Kidney epithelial cell (primary cell): Measurements from ENCODE around the gene ECM1. TPM values are rescaled to one million over a fixed set of nuclear protein-coding genes. Genes with fewer than 3 reads are reported as not detected.

ENCODE experiments used
- DNase-seq: peaks from one replicate; pipeline ENCODE4 v3.0.0-alpha.2; 2010; ENCODE audit warnings: low read depth
- H3K27me3 ChIP-seq: 2 replicates; pipeline ENCODE4 v1.6.0; 2011; ENCODE audit warnings: low read length; ENCODE audit not compliant: control insufficient read depth, insufficient read depth
- H3K36me3 ChIP-seq: 2 replicates; pipeline ENCODE4 v1.5.1; 2011; ENCODE audit warnings: low read length; ENCODE audit not compliant: control insufficient read depth, insufficient read depth
- H3K4me3 ChIP-seq: 2 replicates; pipeline ENCODE4 v1.5.1; 2011; ENCODE audit warnings: low read depth, mild to moderate bottlenecking, control low read depth, low read length
- total RNA-seq: library from RNA; depleted of rRNA; stranded (reverse); fragments of >200 nt; gene quantifications from 2 replicates; pipeline ENCODE4 v1.2.3, GENCODE V29; 2015
- TF ChIP-seq, protein P1 (sequence below): IDR thresholded peaks from 2 replicates; pipeline ENCODE4 v1.5.1; 2011; ENCODE audit warnings: mild to moderate bottlenecking, moderate library complexity, low read length, control low read depth, inconsistent platforms; ENCODE audit not compliant: insufficient read depth, poor library complexity, severe bottlenecking

Gene ECM1
- total RNA-seq, 1 donor from 2014 or later, result 5.4 TPM

- DNase-seq, result no peak
- H3K27me3 ChIP-seq, result no peaks in the 10 kb centered on the region
- H3K4me3 ChIP-seq, result no peak overlapping the region
- H3K36me3 ChIP-seq, result no peaks in the 10 kb centered on the region
- TF ChIP-seq, protein P1, sequence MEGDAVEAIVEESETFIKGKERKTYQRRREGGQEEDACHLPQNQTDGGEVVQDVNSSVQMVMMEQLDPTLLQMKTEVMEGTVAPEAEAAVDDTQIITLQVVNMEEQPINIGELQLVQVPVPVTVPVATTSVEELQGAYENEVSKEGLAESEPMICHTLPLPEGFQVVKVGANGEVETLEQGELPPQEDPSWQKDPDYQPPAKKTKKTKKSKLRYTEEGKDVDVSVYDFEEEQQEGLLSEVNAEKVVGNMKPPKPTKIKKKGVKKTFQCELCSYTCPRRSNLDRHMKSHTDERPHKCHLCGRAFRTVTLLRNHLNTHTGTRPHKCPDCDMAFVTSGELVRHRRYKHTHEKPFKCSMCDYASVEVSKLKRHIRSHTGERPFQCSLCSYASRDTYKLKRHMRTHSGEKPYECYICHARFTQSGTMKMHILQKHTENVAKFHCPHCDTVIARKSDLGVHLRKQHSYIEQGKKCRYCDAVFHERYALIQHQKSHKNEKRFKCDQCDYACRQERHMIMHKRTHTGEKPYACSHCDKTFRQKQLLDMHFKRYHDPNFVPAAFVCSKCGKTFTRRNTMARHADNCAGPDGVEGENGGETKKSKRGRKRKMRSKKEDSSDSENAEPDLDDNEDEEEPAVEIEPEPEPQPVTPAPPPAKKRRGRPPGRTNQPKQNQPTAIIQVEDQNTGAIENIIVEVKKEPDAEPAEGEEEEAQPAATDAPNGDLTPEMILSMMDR, result no peak
Observed at GRCh38 chr1:150558761-150559655, 51.1 kb downstream of the ECM1 start.

DNA sequence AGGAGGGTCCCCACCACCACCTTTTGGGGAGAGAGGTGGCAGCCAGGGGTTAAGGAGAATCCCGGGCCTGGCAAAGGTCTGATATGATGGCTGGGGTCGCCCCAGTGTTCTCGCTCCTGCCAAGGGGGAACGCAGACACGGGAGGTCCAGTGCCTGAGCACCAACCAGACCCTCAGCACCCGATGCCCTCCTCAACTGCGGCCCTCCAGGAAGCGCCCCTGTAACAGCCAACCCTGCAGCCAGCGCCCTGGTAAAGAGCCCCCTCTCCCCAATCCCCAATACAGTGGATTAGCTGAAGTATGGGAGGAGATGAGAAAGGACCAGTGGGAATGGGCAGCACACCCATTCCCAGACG is 51.7 kb downstream of the ECM1 start:
- TF ChIP-seq, protein P1, result no peak
- Histone ChIP-seq H3K27me3 (no peaks in the 10 kb centered on the region), H3K36me3 (no peaks in the 10 kb centered on the region), H3K4me3 (no peak overlapping the region)
- DNase-seq, result no peak

DNA sequence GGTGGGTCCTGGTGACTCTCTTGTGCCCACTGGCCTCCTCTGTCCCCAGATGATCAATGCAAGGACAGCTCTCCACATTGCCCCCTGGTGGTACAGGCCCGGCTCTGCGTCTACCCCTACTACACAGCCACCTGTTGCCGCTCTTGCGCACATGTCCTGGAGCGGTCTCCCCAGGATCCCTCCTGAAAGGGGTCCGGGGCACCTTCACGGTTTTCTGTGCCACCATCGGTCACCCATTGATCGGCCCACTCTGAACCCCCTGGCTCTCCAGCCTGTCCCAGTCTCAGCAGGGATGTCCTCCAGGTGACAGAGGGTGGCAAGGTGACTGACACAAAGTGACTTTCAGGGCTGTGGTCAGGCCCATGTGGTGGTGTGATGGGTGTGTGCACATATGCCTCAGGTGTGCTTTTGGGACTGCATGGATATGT is 52.1 kb downstream of the ECM1 start:
- TF ChIP-seq, protein P1, result peak; percentile 95
- H3K36me3 ChIP-seq, result no peaks in the 10 kb centered on the region
- DNase-seq, result no peak
- H3K27me3 ChIP-seq, result no peaks in the 10 kb centered on the region
- H3K4me3 ChIP-seq, result no peak overlapping the region

- peak overlapping the region; percentile 36 for H3K4me3 ChIP-seq
- DNase-seq, result no peak
- TF ChIP-seq, protein P1, result peak; percentile 84
- no peaks in the 10 kb centered on the region for H3K36me3 ChIP-seq
- H3K27me3 ChIP-seq, result no peaks in the 10 kb centered on the region
Observed at GRCh38 chr1:150560576-150561253, 52.8 kb downstream of the ECM1 start.

- Histone ChIP-seq H3K27me3 (no peaks in the 10 kb centered on the region), H3K36me3 (no peaks in the 10 kb centered on the region), H3K4me3 (peak overlapping the region; percentile 45)
- DNase-seq, result peak; percentile 94
- TF ChIP-seq, protein P1, result peak; percentile 19
Observed at GRCh38 chr1:150561254-150561973, 53.5 kb downstream of the ECM1 start.
